Panc1 (cell line): ENCODE data around the gene FADD.
A peak's percentile ranks its signal among the peaks of the same experiment; 100 is the strongest.

ENCODE experiments used
- POLR2AphosphoS5 ChIP-seq: IDR thresholded peaks from 2 replicates; pipeline ENCODE4 v1.6.1; 2012; ENCODE audit warnings: mild to moderate bottlenecking, low read depth, low read length, moderate library complexity
- REST ChIP-seq, 2 experiments: IDR thresholded peaks; 2 replicates each; pipeline ENCODE4 v1.6.1; 2011 to 2012; ENCODE audit warnings: low read depth in 2 of 2, control low read depth in 1 of 2, low read length in 1 of 2, mild to moderate bottlenecking in 1 of 2, moderate library complexity in 1 of 2; ENCODE audit not compliant: insufficient read depth in 1 of 2
- SIN3A ChIP-seq: IDR thresholded peaks from 2 replicates; pipeline ENCODE4 v1.6.1; 2012; ENCODE audit warnings: low read depth, mild to moderate bottlenecking, low read length, moderate library complexity, borderline replicate concordance; ENCODE audit not compliant: insufficient read depth
- TF ChIP-seq, protein P1 (sequence below): fragments of 450-650 bp; IDR thresholded peaks from 2 replicates; pipeline ENCODE4 v1.5.1; 2017; ENCODE audit warnings: mild to moderate bottlenecking

DNA sequence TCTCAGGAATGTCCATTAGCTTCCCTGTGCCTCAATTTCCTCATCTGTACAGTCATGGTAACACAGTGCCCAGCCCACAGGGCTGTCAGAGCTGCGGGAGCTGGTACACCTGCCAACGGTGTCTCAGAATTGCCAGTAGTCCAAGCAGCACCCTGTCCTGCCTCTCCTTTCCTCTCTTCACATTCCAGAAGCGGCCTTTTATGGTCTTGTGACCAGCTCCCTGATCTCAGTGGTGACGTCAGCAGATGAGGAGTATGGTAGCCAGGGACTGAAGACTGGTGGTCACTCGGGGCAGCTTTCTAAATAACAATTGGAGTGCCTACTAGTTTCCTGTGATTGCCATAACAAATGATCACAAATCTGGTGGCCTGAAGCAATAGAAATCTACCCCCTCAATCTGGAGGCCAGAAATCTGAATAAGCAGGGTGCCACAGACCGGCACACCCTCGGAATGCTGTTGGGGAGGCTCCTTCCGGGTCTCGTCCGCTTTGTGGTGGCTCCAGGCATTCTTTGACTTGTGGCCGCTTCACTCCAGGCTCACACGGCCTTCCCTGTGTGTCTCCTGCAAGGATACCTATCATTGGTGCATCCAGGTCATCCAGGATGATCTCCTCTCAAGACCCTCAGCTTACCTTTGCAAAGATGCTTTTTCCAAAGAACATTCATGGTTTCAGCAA is 2.1 kb downstream of the FADD start:
- TF ChIP-seq POLR2AphosphoS5: peak; percentile 14; the same call in 1 of the 2 replicates
- TF ChIP-seq, protein P1, sequence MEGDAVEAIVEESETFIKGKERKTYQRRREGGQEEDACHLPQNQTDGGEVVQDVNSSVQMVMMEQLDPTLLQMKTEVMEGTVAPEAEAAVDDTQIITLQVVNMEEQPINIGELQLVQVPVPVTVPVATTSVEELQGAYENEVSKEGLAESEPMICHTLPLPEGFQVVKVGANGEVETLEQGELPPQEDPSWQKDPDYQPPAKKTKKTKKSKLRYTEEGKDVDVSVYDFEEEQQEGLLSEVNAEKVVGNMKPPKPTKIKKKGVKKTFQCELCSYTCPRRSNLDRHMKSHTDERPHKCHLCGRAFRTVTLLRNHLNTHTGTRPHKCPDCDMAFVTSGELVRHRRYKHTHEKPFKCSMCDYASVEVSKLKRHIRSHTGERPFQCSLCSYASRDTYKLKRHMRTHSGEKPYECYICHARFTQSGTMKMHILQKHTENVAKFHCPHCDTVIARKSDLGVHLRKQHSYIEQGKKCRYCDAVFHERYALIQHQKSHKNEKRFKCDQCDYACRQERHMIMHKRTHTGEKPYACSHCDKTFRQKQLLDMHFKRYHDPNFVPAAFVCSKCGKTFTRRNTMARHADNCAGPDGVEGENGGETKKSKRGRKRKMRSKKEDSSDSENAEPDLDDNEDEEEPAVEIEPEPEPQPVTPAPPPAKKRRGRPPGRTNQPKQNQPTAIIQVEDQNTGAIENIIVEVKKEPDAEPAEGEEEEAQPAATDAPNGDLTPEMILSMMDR: no peak
- TF ChIP-seq REST (IDR thresholded peaks at IDR 0.05; ENCODE audit: insufficient read depth in 1 of 2, low read depth in 2 of 2, low read length in 1 of 2): no peak
- TF ChIP-seq SIN3A: no peak
